ENCODE results near the gene ZCCHC2. TPM values are rescaled to one million over a fixed set of nuclear protein-coding genes. Genes with fewer than 3 reads are reported as not detected.
A peak's percentile ranks its signal among the peaks of the same experiment; 100 is the strongest.

ZCCHC2 gene
- total and polyA plus RNA-seq, 9 of the 15 experiments (the other 6 are each of a cell fraction or from before 2014, with no cell fraction given), result 1.0 to 9.2 (median 6.0) TPM

- TF ChIP-seq UBTF (IDR thresholded peaks at IDR 0.05; ENCODE audit: borderline replicate concordance in 1 of 2, low read depth in 2 of 2, low read length in 2 of 2), result peak in 1 of 2 experiments; percentile 33; a peak in 1 of 4 replicates
- no peak for TF ChIP-seq ZNF140 (CRISPR knock-in tag; IDR thresholded peaks at IDR 0.05)
- no peak for TF ChIP-seq NFYB (IDR thresholded peaks at IDR 0.05; ENCODE audit: extremely low read depth, insufficient read length)
- peak; percentile 56 for TF ChIP-seq FIP1L1 (IDR thresholded peaks at IDR 0.05; ENCODE audit: low read depth, low read length, poor library complexity, severe bottlenecking)
- TF ChIP-seq SAP30 (IDR thresholded peaks at IDR 0.05; ENCODE audit: borderline replicate concordance, insufficient read depth, low read depth, low read length, poor library complexity, severe bottlenecking), result peak; percentile 16
- TF ChIP-seq ZBTB5 (IDR thresholded peaks at IDR 0.05), result no peak
Observed at GRCh38 chr18:62523631-62524439, 1.0 kb downstream of the ZCCHC2 start (continued).

Data from K562 (cell line).